ENCODE results near the gene DLX2. TPM values are rescaled to one million over a fixed set of nuclear protein-coding genes. Genes with fewer than 3 reads are reported as not detected.
"Not testable (repeated sequence)": the region's sequence is repeated elsewhere in the genome, so short reads cannot be mapped to it uniquely, and the experiment has no call there.

Gene DLX2
- total RNA-seq (under 1 TPM in 2 of 4 donors, not detected in 2; under 0.01 to 0.14 TPM), polyA plus RNA-seq (under 1 TPM in 1 of 3 donors, not detected in 2; 0.04 TPM)

- TF ChIP-seq EP300 (IDR thresholded peaks at IDR 0.05), result no peak
- peak in 1 of 4 donors; percentile 55 for TF ChIP-seq POLR2AphosphoS5 (IDR thresholded peaks at IDR 0.05)
- DNase-seq, result peak; percentile 82
- peaks cover 83 to 100% (median 99%) of the 10 kb centered on the region in 3 donors for H3K27me3 ChIP-seq
- no peaks in the 10 kb centered on the region for H3K36me3 ChIP-seq
- peaks cover 0 to 72% (median 65%) of the 10 kb centered on the region in 4 donors for H3K4me1 ChIP-seq
- intact Hi-C loops (cut with DNase I), result loop anchor here (5.0 kb wide), 3 partner anchors 105 to 455 kb away; partner anchors contain the start of genes DYNC1I2, METAP1D and PDK1
- no peak within 1 kb of the TSS for H3K27ac ChIP-seq
- 0 to 1% methylated on average over 74 of the region's 74 CpGs for WGBS, 2 donors
- H3K4me3 ChIP-seq, result peak within 1 kb of the TSS; percentile 9 to 51 (median 41)
- no peaks in the 10 kb centered on the region for H3K9me3 ChIP-seq
Measured at GRCh38 chr2:172102391-172103359, at the start of gene DLX2. Gene DLX2, minus strand, starts transcription at chr2:172102900. Its CDS starts 362 bp downstream, at chr2:172102538.

GRCh38 chr2:172147944-172148650 is 45.4 kb upstream of the DLX2 start:
- H3K9me3 ChIP-seq, result no peaks in the 10 kb centered on the region
- intact Hi-C loops (cut with DNase I), result no loop called here
- no peak overlapping the region for H3K27ac ChIP-seq
- 85 to 86% methylated on average over 11 of the region's 11 CpGs for WGBS, 2 donors
- no peaks in the 10 kb centered on the region for H3K36me3 ChIP-seq
- no peak for TF ChIP-seq POLR2AphosphoS5 (IDR thresholded peaks at IDR 0.05)
- TF ChIP-seq POLR2A (IDR thresholded peaks at IDR 0.05), result no peak
- TF ChIP-seq CTCF (IDR thresholded peaks at IDR 0.05), result no peak
- TF ChIP-seq EP300 (IDR thresholded peaks at IDR 0.05), result no peak
- H3K27me3 ChIP-seq, result no peaks in the 10 kb centered on the region
- no peaks in the 10 kb centered on the region for H3K4me1 ChIP-seq
- DNase-seq, result no peak
- no peak overlapping the region for H3K4me3 ChIP-seq

GRCh38 chr2:172143817-172144216 is 41.1 kb upstream of the DLX2 start:
- TF ChIP-seq CTCF (IDR thresholded peaks at IDR 0.05) (no peak), POLR2A (IDR thresholded peaks at IDR 0.05) (no peak), EP300 (IDR thresholded peaks at IDR 0.05) (no peak), POLR2AphosphoS5 (IDR thresholded peaks at IDR 0.05) (no peak)
- Histone ChIP-seq H3K27me3 (no peaks in the 10 kb centered on the region), H3K9me3 (no peaks in the 10 kb centered on the region), H3K4me1 (no peaks in the 10 kb centered on the region), H3K36me3 (no peaks in the 10 kb centered on the region), H3K4me3 (no peak overlapping the region), H3K27ac (no peak overlapping the region)
- intact Hi-C loops (cut with DNase I), result no loop called here
- DNase-seq, result no peak

GRCh38 chr2:172138727-172139126 is 36.0 kb upstream of the DLX2 start:
- H3K4me3 ChIP-seq; intact Hi-C loops (cut with DNase I); DNase-seq; H3K9me3 ChIP-seq; H3K27ac ChIP-seq; H3K27me3 ChIP-seq; H3K4me1 ChIP-seq; H3K36me3 ChIP-seq: not testable (repeated sequence)
- 75 to 86% methylated on average over 1 of the region's 1 CpG for WGBS, 2 donors

- no peak overlapping the region for H3K27ac ChIP-seq
- H3K9me3 ChIP-seq, result no peaks in the 10 kb centered on the region
- no peak for DNase-seq
- H3K4me3 ChIP-seq, result no peak overlapping the region
- TF ChIP-seq POLR2A (IDR thresholded peaks at IDR 0.05) (no peak), EP300 (IDR thresholded peaks at IDR 0.05) (no peak), POLR2AphosphoS5 (IDR thresholded peaks at IDR 0.05) (no peak), CTCF (IDR thresholded peaks at IDR 0.05) (no peak)
- WGBS, 2 donors, result 21 to 72% methylated on average over 2 of the region's 2 CpGs
- H3K4me1 ChIP-seq, result no peaks in the 10 kb centered on the region
- H3K27me3 ChIP-seq, result no peaks in the 10 kb centered on the region
- intact Hi-C loops (cut with DNase I), result no loop called here
- H3K36me3 ChIP-seq, result no peaks in the 10 kb centered on the region
Measured at GRCh38 chr2:172137943-172138342, 35.2 kb upstream of the DLX2 start.

Data from sigmoid colon (tissue), 7 donors.